Measurements from ENCODE around the gene WDR64. TPM values are rescaled to one million over a fixed set of nuclear protein-coding genes. Genes with fewer than 3 reads are reported as not detected.

WDR64 gene
- total and polyA plus RNA-seq, 2 donors (not counting 3 experiments of a cell fraction or from before 2014, with no cell fraction given): not detected

DNA sequence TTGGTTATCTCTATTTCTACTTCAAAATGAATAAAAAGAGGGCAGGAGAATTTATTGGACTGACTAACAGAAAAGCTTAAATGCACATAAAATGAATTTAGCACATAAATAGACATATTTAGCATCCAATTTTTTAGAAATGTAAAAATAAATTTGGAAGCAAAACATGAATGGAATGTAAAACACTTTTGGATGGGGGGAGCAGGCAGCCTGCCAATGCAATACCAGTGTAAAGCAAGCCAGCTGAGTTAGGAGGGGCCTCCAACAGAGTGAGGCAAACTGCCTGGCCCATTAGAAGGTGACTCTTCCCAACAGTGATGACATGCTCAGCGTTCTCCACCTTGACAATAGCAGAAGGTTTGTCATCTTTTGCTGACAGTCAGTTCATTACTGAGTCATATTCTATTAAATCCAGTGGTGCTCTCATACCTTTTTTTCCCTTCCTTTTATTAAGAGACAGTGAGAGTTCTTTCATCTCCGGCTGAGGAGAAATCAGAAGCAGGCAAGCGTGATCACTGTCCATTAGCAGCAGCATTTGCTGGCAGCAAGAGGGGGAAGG is 176.5 kb downstream of the WDR64 start:
- dilution Hi-C loops (cut with MboI; ENCODE audit: extremely low pct_ligation_motif_present, low sequenced_read_pairs) (no loop called here), intact Hi-C loops (cut with micrococcal nuclease) (no loop called here)
- H4K20me1 ChIP-seq (replicated peaks; ENCODE audit: control insufficient read depth, extremely low read depth, insufficient read depth, low read length): no peaks in the 10 kb centered on the region
- no peak overlapping the region for H3K4me2 ChIP-seq (ENCODE audit: insufficient read depth, low read length)
- H3K4me1 ChIP-seq (ENCODE audit: control insufficient read depth, extremely low read depth, insufficient read depth, low read length): no peaks in the 10 kb centered on the region
- H3K36me3 ChIP-seq (ENCODE audit: control insufficient read depth in 2 of 2, extremely low read depth in 1 of 2, insufficient read depth in 2 of 2, low read length in 2 of 2): no peaks in the 10 kb centered on the region
- TF ChIP-seq JUN (IDR thresholded peaks at IDR 0.05; ENCODE audit: borderline replicate concordance, insufficient read depth, insufficient read length, low read depth) (no peak), FOS (IDR thresholded peaks at IDR 0.05; ENCODE audit: borderline replicate concordance, insufficient read depth, low read length) (no peak), EZH2 (IDR thresholded peaks at IDR 0.05; ENCODE audit: borderline replicate concordance, low read depth, low read length, severe bottlenecking) (no peak)
- TF ChIP-seq, protein P1, sequence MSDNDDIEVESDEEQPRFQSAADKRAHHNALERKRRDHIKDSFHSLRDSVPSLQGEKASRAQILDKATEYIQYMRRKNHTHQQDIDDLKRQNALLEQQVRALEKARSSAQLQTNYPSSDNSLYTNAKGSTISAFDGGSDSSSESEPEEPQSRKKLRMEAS (IDR thresholded peaks at IDR 0.05; ENCODE audit: insufficient read depth, insufficient read length): no peak
- CTCF ChIA-PET: no interaction called here
- no peak overlapping the region for H2AFZ ChIP-seq (ENCODE audit: low read depth, low read length)
- H3K9me3 ChIP-seq (replicated peaks; ENCODE audit: control insufficient read depth, insufficient read depth, low read length): no peaks in the 10 kb centered on the region
- no TSS peak for BruUV-seq (replicated peaks)
- no peak overlapping the region for H3K27ac ChIP-seq (ENCODE audit: insufficient read depth, low read depth, low read length)
- no peak overlapping the region for H3K9ac ChIP-seq (replicated peaks; ENCODE audit: extremely low read depth, insufficient read depth, low read length)
- no peak overlapping the region for H3K4me3 ChIP-seq (replicated peaks in 1 of 3; ENCODE audit: insufficient read depth in 1 of 3, low read depth in 1 of 3, low read length in 3 of 3)
- peaks cover 4 to 6% of the 10 kb centered on the region in 2 experiments for H3K27me3 ChIP-seq (ENCODE audit: control insufficient read depth in 2 of 2, insufficient read depth in 2 of 2, low read length in 2 of 2)
- POLR2A ChIA-PET: no interaction called here
- DNase-seq (ENCODE audit: low read depth, low spot score) (no peak), FAIRE-seq (no peak)
- no peaks in the 10 kb centered on the region for H3K9me1 ChIP-seq (replicated peaks; ENCODE audit: control insufficient read depth, extremely low read depth, insufficient read depth, low read length)
- H3K79me2 ChIP-seq (ENCODE audit: control insufficient read depth, insufficient read depth, low read length): no peaks in the 10 kb centered on the region

DNA sequence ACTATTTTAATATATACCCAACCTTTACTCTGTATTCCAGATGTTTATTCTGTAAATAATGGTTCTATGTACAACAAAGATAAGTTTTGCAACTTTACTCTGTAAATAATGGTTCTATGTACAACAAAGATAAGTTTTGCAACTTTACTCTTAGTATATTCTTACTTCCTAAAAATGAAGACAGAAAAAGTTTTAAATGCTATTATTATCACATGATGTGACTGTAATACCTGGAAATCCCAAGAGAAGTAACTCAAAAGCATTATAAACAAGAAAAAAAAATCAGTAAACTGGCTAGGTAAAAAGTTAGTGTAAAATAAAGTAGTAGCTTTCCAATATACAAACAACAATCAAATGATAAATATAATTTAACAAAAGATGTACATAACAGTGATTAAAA is 177.4 kb downstream of the WDR64 start:
- dilution Hi-C loops (cut with MboI; ENCODE audit: extremely low pct_ligation_motif_present, low sequenced_read_pairs) (no loop called here), intact Hi-C loops (cut with micrococcal nuclease) (no loop called here)
- Histone ChIP-seq H3K4me1 (ENCODE audit: control insufficient read depth, extremely low read depth, insufficient read depth, low read length) (no peaks in the 10 kb centered on the region), H3K9me1 (replicated peaks; ENCODE audit: control insufficient read depth, extremely low read depth, insufficient read depth, low read length) (no peaks in the 10 kb centered on the region), H4K20me1 (replicated peaks; ENCODE audit: control insufficient read depth, extremely low read depth, insufficient read depth, low read length) (no peaks in the 10 kb centered on the region), H3K27ac (ENCODE audit: insufficient read depth, low read depth, low read length) (no peak overlapping the region), H3K4me3 (replicated peaks in 1 of 3; ENCODE audit: insufficient read depth in 1 of 3, low read depth in 1 of 3, low read length in 3 of 3) (no peak overlapping the region), H3K9me3 (replicated peaks; ENCODE audit: control insufficient read depth, insufficient read depth, low read length) (no peaks in the 10 kb centered on the region), H3K36me3 (ENCODE audit: control insufficient read depth in 2 of 2, extremely low read depth in 1 of 2, insufficient read depth in 2 of 2, low read length in 2 of 2) (no peaks in the 10 kb centered on the region), H3K79me2 (ENCODE audit: control insufficient read depth, insufficient read depth, low read length) (no peaks in the 10 kb centered on the region), H3K9ac (replicated peaks; ENCODE audit: extremely low read depth, insufficient read depth, low read length) (no peak overlapping the region), H3K27me3 (ENCODE audit: control insufficient read depth in 2 of 2, insufficient read depth in 2 of 2, low read length in 2 of 2) (peaks cover 4 to 8% of the 10 kb centered on the region in 2 experiments), H2AFZ (ENCODE audit: low read depth, low read length) (no peak overlapping the region), H3K4me2 (ENCODE audit: insufficient read depth, low read length) (no peak overlapping the region)
- no peak for FAIRE-seq
- DNase-seq (ENCODE audit: low read depth, low spot score): no peak
- BruUV-seq (replicated peaks): no TSS peak
- ChIA-PET CTCF (no interaction called here), POLR2A (no interaction called here)
- TF ChIP-seq GATA2 (IDR thresholded peaks at IDR 0.05; ENCODE audit: insufficient read depth, insufficient read length, low read depth, low read length): no peak

Measured in endothelial cell of umbilical vein (primary cell).